Trophoblast cell (in vitro differentiated cells and primary cell): ENCODE measurements around the gene TMEM11.

ENCODE experiments used
- DNase-seq, 2 donors: peaks; one replicate each; pipeline ENCODE4 v3.0.0-alpha.2; 2016
- H2AFZ ChIP-seq: 2 replicates; pipeline ENCODE4 v1.6.1; 2013; ENCODE audit warnings: low read length, moderate library complexity, mild to moderate bottlenecking; ENCODE audit not compliant: insufficient read depth, poor library complexity
- H2AK5ac ChIP-seq: 2 replicates; pipeline ENCODE4 v1.6.1; 2013; ENCODE audit warnings: mild to moderate bottlenecking, low read length
- H2BK120ac ChIP-seq: 2 replicates; pipeline ENCODE4 v1.6.1; 2013; ENCODE audit warnings: low read length, mild to moderate bottlenecking, moderate library complexity; ENCODE audit not compliant: insufficient read depth, poor library complexity
- H2BK12ac ChIP-seq: 2 replicates; pipeline ENCODE4 v1.6.1; 2013; ENCODE audit warnings: mild to moderate bottlenecking, low read length, moderate library complexity
- H2BK5ac ChIP-seq: 2 replicates; pipeline ENCODE4 v1.6.1; 2013; ENCODE audit warnings: low read length, low read depth, moderate library complexity, mild to moderate bottlenecking; ENCODE audit not compliant: poor library complexity
- H3K14ac ChIP-seq: 2 replicates; pipeline ENCODE4 v1.6.1; 2013; ENCODE audit warnings: mild to moderate bottlenecking, low read length
- H3K18ac ChIP-seq: 2 replicates; pipeline ENCODE4 v1.6.1; 2013; ENCODE audit warnings: mild to moderate bottlenecking, low read length
- H3K23ac ChIP-seq: 2 replicates; pipeline ENCODE4 v1.6.1; 2013; ENCODE audit warnings: low read length
- H3K27ac ChIP-seq: 2 replicates; pipeline ENCODE4 v1.5.1; 2013; ENCODE audit warnings: low read depth, mild to moderate bottlenecking, inconsistent platforms, low read length, moderate library complexity
- H3K27me3 ChIP-seq: 2 replicates; pipeline ENCODE4 v1.6.1; 2013; ENCODE audit warnings: inconsistent platforms, mild to moderate bottlenecking, low read length, moderate library complexity; ENCODE audit not compliant: insufficient read depth
- H3K36me3 ChIP-seq, 2 experiments: 1 replicate in 1 of 2; 2 replicates in 1 of 2; pipeline ENCODE4 v1.6.1; 2013; ENCODE audit warnings: low read length in 2 of 2, mild to moderate bottlenecking in 2 of 2, moderate library complexity in 1 of 2; ENCODE audit not compliant: insufficient read depth in 2 of 2, control insufficient read depth in 1 of 2
- H3K4ac ChIP-seq: 2 replicates; pipeline ENCODE4 v1.6.1; 2013; ENCODE audit warnings: low read depth, mild to moderate bottlenecking, low read length, moderate library complexity
- H3K4me1 ChIP-seq, 2 experiments: 1 replicate in 1 of 2; 2 replicates in 1 of 2; pipeline ENCODE4 v1.6.1; 2013; ENCODE audit warnings: low read length in 2 of 2, mild to moderate bottlenecking in 2 of 2, moderate library complexity in 1 of 2; ENCODE audit not compliant: insufficient read depth in 2 of 2, control insufficient read depth in 1 of 2
- H3K4me2 ChIP-seq: 2 replicates; pipeline ENCODE4 v1.6.1; 2013; ENCODE audit warnings: inconsistent platforms, mild to moderate bottlenecking, low read length, moderate library complexity
- H3K4me3 ChIP-seq: 2 replicates; pipeline ENCODE4 v1.5.1; 2013; ENCODE audit warnings: mild to moderate bottlenecking, low read depth, low read length, inconsistent platforms
- H3K79me1 ChIP-seq: one replicate; pipeline ENCODE4 v1.6.1; 2013; ENCODE audit warnings: low read length
- H3K79me2 ChIP-seq: 2 replicates; pipeline ENCODE4 v1.6.1; 2013; ENCODE audit warnings: low read length, mild to moderate bottlenecking; ENCODE audit not compliant: control insufficient read depth, insufficient read depth, poor library complexity
- H3K9ac ChIP-seq: 2 replicates; pipeline ENCODE4 v1.6.1; 2013; ENCODE audit warnings: mild to moderate bottlenecking, low read length
- H3K9me3 ChIP-seq: 2 replicates; pipeline ENCODE4 v1.6.1; 2013; ENCODE audit warnings: low read depth, mild to moderate bottlenecking, control low read depth, inconsistent platforms, low read length; ENCODE audit not compliant: insufficient read depth
- H4K12ac ChIP-seq: 2 replicates; pipeline ENCODE4 v1.6.1; 2013; ENCODE audit warnings: low read depth, mild to moderate bottlenecking, low read length, moderate library complexity
- H4K8ac ChIP-seq: 2 replicates; pipeline ENCODE4 v1.6.1; 2013; ENCODE audit warnings: low read depth, mild to moderate bottlenecking, low read length, moderate library complexity
- H4K91ac ChIP-seq: one replicate; pipeline ENCODE4 v1.6.1; 2013; ENCODE audit warnings: low read depth, mild to moderate bottlenecking, low read length, moderate library complexity
- WGBS: extraction: QIAGEN DNeasy Blood & Tissue Kit; methylation state at CpG from one replicate; pipeline ENCODE4 v1.1.7; 2013; ENCODE audit warnings: missing lambda C conversion rate; ENCODE audit not compliant: insufficient read length, insufficient coverage; ENCODE audit errors: extremely low coverage; 5-methylcytosine and 5-hydroxymethylcytosine counted together

TMEM11 gene

GRCh38 chr17:21164620-21165019, 49.3 kb downstream of the TMEM11 start:
- WGBS = no CpG with 5 or more reads among the region's 5 CpGs
- Histone ChIP-seq H3K4ac (no peak overlapping the region), H3K79me2 (no peaks in the 10 kb centered on the region)

GRCh38 chr17:21164216-21164615, 49.7 kb downstream of the TMEM11 start:
- no peak overlapping the region for H2AK5ac ChIP-seq
- no peak overlapping the region for H3K23ac ChIP-seq
- WGBS = no CpG with 5 or more reads among the region's 6 CpGs
- no peak overlapping the region for H4K91ac ChIP-seq
- peaks cover 3% of the 10 kb centered on the region for H3K9me3 ChIP-seq
- no peak overlapping the region for H3K4me2 ChIP-seq
- no peak overlapping the region for H2BK5ac ChIP-seq
- no peak overlapping the region for H3K4me3 ChIP-seq
- no peak overlapping the region for H4K8ac ChIP-seq
- no peaks in the 10 kb centered on the region for H3K27me3 ChIP-seq
- no peak overlapping the region for H2AFZ ChIP-seq
- H3K4me1 ChIP-seq = peaks cover under 1 to 2% of the 10 kb centered on the region in 2 experiments
- H2BK120ac ChIP-seq = no peak overlapping the region
- H3K36me3 ChIP-seq = no peaks in the 10 kb centered on the region
- no peak overlapping the region for H3K18ac ChIP-seq
- no peak overlapping the region for H3K14ac ChIP-seq
- H4K12ac ChIP-seq = no peak overlapping the region
- no peak overlapping the region for H2BK12ac ChIP-seq
- H3K27ac ChIP-seq = no peak overlapping the region
- no peaks in the 10 kb centered on the region for H3K79me2 ChIP-seq
- no peak overlapping the region for H3K9ac ChIP-seq
- H3K79me1 ChIP-seq = no peaks in the 10 kb centered on the region
- peak in 1 of 2 donors; percentile 52 for DNase-seq
- H3K4ac ChIP-seq = no peak overlapping the region

More at GRCh38 chr17:21164620-21165019, 49.3 kb downstream of the TMEM11 start:
- Histone ChIP-seq H2AFZ (no peak overlapping the region), H3K9me3 (peaks cover 3% of the 10 kb centered on the region), H3K4me3 (no peak overlapping the region), H2BK5ac (no peak overlapping the region), H3K4me2 (no peak overlapping the region), H4K8ac (no peak overlapping the region), H3K27me3 (no peaks in the 10 kb centered on the region), H2AK5ac (no peak overlapping the region), H3K79me1 (no peaks in the 10 kb centered on the region), H3K14ac (no peak overlapping the region), H3K23ac (no peak overlapping the region), H4K12ac (no peak overlapping the region), H2BK120ac (no peak overlapping the region), H4K91ac (no peak overlapping the region), H3K27ac (no peak overlapping the region), H2BK12ac (no peak overlapping the region), H3K4me1 (peaks cover 3 to 5% of the 10 kb centered on the region in 2 experiments), H3K18ac (no peak overlapping the region), H3K36me3 (no peaks in the 10 kb centered on the region), H3K9ac (no peak overlapping the region)
- DNase-seq = no peak

GRCh38 chr17:21163101-21163500, 50.9 kb downstream of the TMEM11 start:
- no peak overlapping the region for H3K18ac ChIP-seq
- no peak overlapping the region for H3K23ac ChIP-seq
- no peak overlapping the region for H2BK120ac ChIP-seq
- H4K91ac ChIP-seq = no peak overlapping the region
- no peak overlapping the region for H4K8ac ChIP-seq
- H3K9ac ChIP-seq = no peak overlapping the region
- DNase-seq = no peak
- no peak overlapping the region for H3K14ac ChIP-seq
- no peak overlapping the region for H2BK5ac ChIP-seq
- H3K4me1 ChIP-seq = peaks cover 0 to 2% of the 10 kb centered on the region in 2 experiments
- H3K27ac ChIP-seq = no peak overlapping the region
- no peak overlapping the region for H2AK5ac ChIP-seq
- H3K4me3 ChIP-seq = no peak overlapping the region
- no peaks in the 10 kb centered on the region for H3K79me2 ChIP-seq
- no CpG with 5 or more reads among the region's 6 CpGs for WGBS
- H3K4ac ChIP-seq = no peak overlapping the region
- no peaks in the 10 kb centered on the region for H3K9me3 ChIP-seq
- H2BK12ac ChIP-seq = no peak overlapping the region
- H3K79me1 ChIP-seq = no peaks in the 10 kb centered on the region
- no peaks in the 10 kb centered on the region for H3K36me3 ChIP-seq
- H2AFZ ChIP-seq = no peak overlapping the region
- no peak overlapping the region for H4K12ac ChIP-seq
- H3K4me2 ChIP-seq = no peak overlapping the region
- H3K27me3 ChIP-seq = no peaks in the 10 kb centered on the region

- Histone ChIP-seq H3K23ac (no peak overlapping the region), H4K12ac (no peak overlapping the region), H3K9me3 (no peaks in the 10 kb centered on the region), H2AK5ac (no peak overlapping the region), H3K14ac (no peak overlapping the region), H2BK5ac (no peak overlapping the region), H3K4ac (no peak overlapping the region), H3K79me1 (no peaks in the 10 kb centered on the region), H3K27ac (no peak overlapping the region), H3K18ac (no peak overlapping the region), H3K36me3 (no peaks in the 10 kb centered on the region), H2BK120ac (no peak overlapping the region), H2BK12ac (no peak overlapping the region), H4K8ac (no peak overlapping the region), H3K4me2 (no peak overlapping the region), H3K4me3 (no peak overlapping the region), H3K4me1 (peaks cover 0 to 2% of the 10 kb centered on the region in 2 experiments), H3K27me3 (no peaks in the 10 kb centered on the region), H3K9ac (no peak overlapping the region), H3K79me2 (no peaks in the 10 kb centered on the region), H2AFZ (no peak overlapping the region), H4K91ac (no peak overlapping the region)
- WGBS = no CpG with 5 or more reads among the region's 2 CpGs
- no peak for DNase-seq
Measured at GRCh38 chr17:21162394-21162775, 51.6 kb downstream of the TMEM11 start.
